RWPE2 (cell line): ENCODE results near the gene DOCK11.

Experiments
- ATAC-seq: fragments of 200-7000 bp; cut with Tn5 transposase; 3 replicates; pipeline ENCODE4 v1.9.1; 2021; ENCODE audit warnings: low read depth
- DNase-seq: peaks from one replicate; pipeline ENCODE4 v3.0.0-alpha.2; 2020; ENCODE audit warnings: low spot score
- H3K27ac ChIP-seq: fragments of 450-650 bp; 2 replicates; pipeline ENCODE4 v1.5.1; 2017; ENCODE audit warnings: mild to moderate bottlenecking; ENCODE audit not compliant: poor library complexity, severe bottlenecking
- H3K27me3 ChIP-seq: fragments of 250-450 bp; sonication (Bioruptor Pico); 2 replicates; pipeline ENCODE4 v1.5.1; 2021; ENCODE audit warnings: mild to moderate bottlenecking, moderate library complexity; ENCODE audit not compliant: insufficient read depth, poor library complexity, severe bottlenecking
- H3K36me3 ChIP-seq: fragments of 250-450 bp; sonication (Bioruptor Pico); 2 replicates; pipeline ENCODE4 v1.5.1; 2020; ENCODE audit warnings: low read depth, mild to moderate bottlenecking, moderate library complexity
- H3K4me1 ChIP-seq: fragments of 250-450 bp; sonication (Bioruptor Pico); 2 replicates; pipeline ENCODE4 v1.5.1; 2021; ENCODE audit warnings: mild to moderate bottlenecking, moderate library complexity; ENCODE audit not compliant: insufficient read depth, poor library complexity, severe bottlenecking
- H3K4me3 ChIP-seq: fragments of 250-450 bp; sonication (Bioruptor Pico); 2 replicates; pipeline ENCODE4 v1.5.1; 2021; ENCODE audit warnings: mild to moderate bottlenecking, moderate library complexity; ENCODE audit not compliant: severe bottlenecking
- H3K9me3 ChIP-seq: fragments of 250-450 bp; sonication (Bioruptor Pico); 2 replicates; pipeline ENCODE4 v1.5.1; 2021; ENCODE audit warnings: mild to moderate bottlenecking, moderate library complexity; ENCODE audit not compliant: severe bottlenecking
- CTCF ChIP-seq: fragments of 450-650 bp; IDR thresholded peaks from one replicate; pipeline ENCODE4 v1.5.1; 2017; ENCODE audit warnings: mild to moderate bottlenecking, moderate library complexity; ENCODE audit not compliant: poor library complexity, severe bottlenecking

DOCK11 gene

GRCh38 chrX:118675326-118675965, 179.8 kb downstream of the DOCK11 start:
- DNase-seq, result no peak
- TF ChIP-seq CTCF, result no peak
- Histone ChIP-seq H3K36me3 (no peaks in the 10 kb centered on the region), H3K27ac (no peak overlapping the region), H3K4me1 (no peaks in the 10 kb centered on the region), H3K9me3 (no peaks in the 10 kb centered on the region), H3K4me3 (no peak overlapping the region), H3K27me3 (no peaks in the 10 kb centered on the region)
- no peak for ATAC-seq

DNA sequence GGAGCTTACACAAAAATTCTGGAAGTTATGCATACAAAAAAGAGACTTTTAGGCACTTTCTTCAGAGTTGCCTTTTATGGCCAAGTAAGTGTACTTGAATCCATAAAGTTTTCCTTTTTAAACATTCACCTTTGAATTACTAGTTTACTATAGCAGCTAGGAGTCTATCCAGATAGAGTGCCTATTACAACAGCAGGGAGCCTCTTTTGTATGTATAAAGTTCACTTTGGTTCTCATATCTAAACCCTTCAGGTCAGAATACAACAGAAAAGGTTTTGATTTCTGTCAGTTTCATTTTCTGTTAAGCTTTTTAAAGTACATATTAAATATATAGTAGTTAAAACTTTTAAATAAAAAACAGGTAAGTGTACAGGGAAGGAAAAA, 180.3 kb downstream of the DOCK11 start:
- Histone ChIP-seq H3K4me3 (no peak overlapping the region), H3K9me3 (no peaks in the 10 kb centered on the region), H3K36me3 (no peaks in the 10 kb centered on the region), H3K4me1 (no peaks in the 10 kb centered on the region), H3K27ac (no peak overlapping the region), H3K27me3 (no peaks in the 10 kb centered on the region)
- ATAC-seq, result no peak
- no peak for DNase-seq
- no peak for TF ChIP-seq CTCF

GRCh38 chrX:118677318-118677717, 181.7 kb downstream of the DOCK11 start:
- no peaks in the 10 kb centered on the region for H3K9me3 ChIP-seq
- no peaks in the 10 kb centered on the region for H3K27me3 ChIP-seq
- H3K4me1 ChIP-seq, result no peaks in the 10 kb centered on the region
- no peaks in the 10 kb centered on the region for H3K36me3 ChIP-seq
- TF ChIP-seq CTCF, result no peak
- ATAC-seq (no peak), DNase-seq (no peak)
- no peak overlapping the region for H3K27ac ChIP-seq
- H3K4me3 ChIP-seq, result no peak overlapping the region

GRCh38 chrX:118679290-118679689, 183.7 kb downstream of the DOCK11 start:
- no peaks in the 10 kb centered on the region for H3K27me3 ChIP-seq
- no peak for TF ChIP-seq CTCF
- DNase-seq, result no peak
- ATAC-seq, result no peak
- H3K36me3 ChIP-seq, result no peaks in the 10 kb centered on the region
- no peak overlapping the region for H3K27ac ChIP-seq
- H3K4me1 ChIP-seq, result no peaks in the 10 kb centered on the region
- no peak overlapping the region for H3K4me3 ChIP-seq
- H3K9me3 ChIP-seq, result no peaks in the 10 kb centered on the region

DNA sequence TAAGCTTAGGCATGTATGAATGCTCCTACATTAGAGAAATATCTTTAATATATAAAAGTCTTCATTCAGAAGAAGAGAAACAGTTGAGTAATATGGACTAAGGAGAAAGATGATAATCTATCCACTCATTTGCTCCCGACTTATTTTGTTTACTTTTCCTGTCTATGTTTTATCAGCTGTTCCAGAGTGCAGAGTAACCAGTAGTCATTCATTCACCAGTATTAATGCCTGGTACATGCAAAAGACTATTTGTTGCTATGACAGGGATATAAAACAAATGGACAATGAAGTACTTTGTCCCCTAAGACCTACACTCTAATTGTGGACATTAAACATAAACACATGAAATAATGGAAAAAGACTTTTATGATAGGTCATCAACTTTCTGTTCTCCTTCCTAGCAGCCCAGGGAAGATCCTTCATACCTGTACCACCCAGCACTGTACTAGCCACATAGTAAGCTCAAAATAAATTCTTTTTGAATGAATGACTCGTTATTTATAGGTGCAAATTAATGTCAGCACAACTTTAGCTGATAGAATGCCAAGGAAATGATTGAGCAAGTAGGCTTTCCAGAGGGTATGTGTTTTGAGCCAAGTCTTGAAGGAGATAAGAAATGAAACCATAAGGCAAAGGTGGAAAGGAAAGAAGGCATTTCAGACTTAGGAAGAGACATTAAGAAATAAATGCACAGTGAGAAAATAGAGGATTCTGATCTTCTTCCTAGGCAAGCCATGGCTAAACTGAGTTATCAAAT, 186.8 kb downstream of the DOCK11 start:
- Histone ChIP-seq H3K27me3 (no peaks in the 10 kb centered on the region), H3K4me1 (no peaks in the 10 kb centered on the region), H3K36me3 (no peaks in the 10 kb centered on the region), H3K9me3 (no peaks in the 10 kb centered on the region), H3K27ac (no peak overlapping the region), H3K4me3 (no peak overlapping the region)
- DNase-seq (no peak), ATAC-seq (no peak)
- TF ChIP-seq CTCF, result no peak
